PC-9 (cell line): ENCODE measurements around the gene MACROD1.

Experiments used
- EZH2 ChIP-seq: fragments of 200-600 bp; sonication (generic); IDR thresholded peaks from 2 replicates; pipeline ENCODE4 v1.8.0; 2017; ENCODE audit warnings: antibody characterized with exemption, low read depth
- TF ChIP-seq, protein P1 (sequence below): fragments of 200-600 bp; sonication (generic); conservative IDR thresholded peaks from 2 replicates; pipeline ENCODE4 v1.6.1; 2017; ENCODE audit warnings: mixed run types, antibody characterized with exemption, mild to moderate bottlenecking, moderate library complexity

DNA sequence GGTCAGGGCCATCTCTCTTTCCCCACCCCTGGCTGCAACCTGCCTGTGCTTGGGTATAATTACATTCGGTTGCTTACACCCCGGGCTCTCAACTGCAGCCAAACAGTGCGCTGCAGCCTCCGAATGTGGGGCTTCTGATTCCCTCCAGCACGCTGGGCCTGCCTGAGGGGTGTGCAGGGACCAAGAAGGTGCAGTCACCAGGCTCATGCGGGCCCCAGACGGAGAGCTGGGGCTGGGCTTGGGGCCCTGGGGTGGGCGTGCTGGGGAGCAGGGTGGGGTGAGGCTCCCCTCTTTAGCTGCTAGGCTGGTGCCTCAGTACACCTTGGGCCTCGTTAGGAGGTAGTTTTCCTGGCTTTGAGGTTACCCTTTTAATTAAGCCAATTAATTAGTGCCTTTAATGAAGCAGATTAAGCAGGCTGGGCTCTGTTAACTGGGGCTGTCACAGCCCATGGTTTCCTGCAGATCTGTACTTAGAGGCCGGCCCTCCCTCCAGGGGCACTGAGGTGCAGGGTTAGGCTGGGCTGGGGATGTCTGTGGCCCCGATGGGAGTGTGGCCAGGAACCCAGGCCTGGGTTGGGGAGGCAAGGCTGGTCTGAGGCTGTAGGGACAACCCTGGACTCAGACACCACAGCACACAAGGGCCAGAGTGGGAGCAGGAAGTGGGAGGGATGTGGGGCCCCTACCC is 112.8 kb downstream of the MACROD1 start:
- TF ChIP-seq, protein P1, sequence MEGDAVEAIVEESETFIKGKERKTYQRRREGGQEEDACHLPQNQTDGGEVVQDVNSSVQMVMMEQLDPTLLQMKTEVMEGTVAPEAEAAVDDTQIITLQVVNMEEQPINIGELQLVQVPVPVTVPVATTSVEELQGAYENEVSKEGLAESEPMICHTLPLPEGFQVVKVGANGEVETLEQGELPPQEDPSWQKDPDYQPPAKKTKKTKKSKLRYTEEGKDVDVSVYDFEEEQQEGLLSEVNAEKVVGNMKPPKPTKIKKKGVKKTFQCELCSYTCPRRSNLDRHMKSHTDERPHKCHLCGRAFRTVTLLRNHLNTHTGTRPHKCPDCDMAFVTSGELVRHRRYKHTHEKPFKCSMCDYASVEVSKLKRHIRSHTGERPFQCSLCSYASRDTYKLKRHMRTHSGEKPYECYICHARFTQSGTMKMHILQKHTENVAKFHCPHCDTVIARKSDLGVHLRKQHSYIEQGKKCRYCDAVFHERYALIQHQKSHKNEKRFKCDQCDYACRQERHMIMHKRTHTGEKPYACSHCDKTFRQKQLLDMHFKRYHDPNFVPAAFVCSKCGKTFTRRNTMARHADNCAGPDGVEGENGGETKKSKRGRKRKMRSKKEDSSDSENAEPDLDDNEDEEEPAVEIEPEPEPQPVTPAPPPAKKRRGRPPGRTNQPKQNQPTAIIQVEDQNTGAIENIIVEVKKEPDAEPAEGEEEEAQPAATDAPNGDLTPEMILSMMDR, result no peak
- no peak for TF ChIP-seq EZH2
